ENCODE measurements around the gene CYB5A.
"Not testable (repeated sequence)": the region's sequence is repeated elsewhere in the genome, so short reads cannot be mapped to it uniquely, and the experiment has no call there.

The CYB5A gene

DNA sequence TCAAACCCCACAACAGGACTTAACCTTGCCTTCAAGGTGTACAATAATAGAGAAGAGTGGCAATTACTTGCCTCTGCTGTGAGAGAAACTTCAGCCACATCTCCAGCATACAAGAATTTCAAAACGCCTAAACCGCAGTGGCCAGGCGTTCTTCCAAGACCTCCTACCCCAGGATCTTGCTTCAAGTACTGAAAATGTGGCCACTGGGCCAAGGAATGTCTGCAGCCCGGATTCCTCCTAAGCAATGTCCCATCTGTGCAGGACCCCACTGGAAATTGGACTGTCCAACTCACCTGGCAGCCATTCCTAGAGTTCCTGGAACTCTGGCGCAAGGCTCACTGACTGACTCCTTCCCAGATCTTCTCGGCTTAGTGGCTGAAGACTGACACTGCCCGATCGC, 2.8 kb upstream of the CYB5A start:
- Histone ChIP-seq H3K36me3 (ENCODE audit: control insufficient read depth in 1 of 2, insufficient read depth in 2 of 2, low read length in 2 of 2) (no peaks in the 10 kb centered on the region), H3K4me3 (ENCODE audit: low read depth, low read length) (no peak overlapping the region), H3K18ac (ENCODE audit: low read length) (no peak overlapping the region), H3K27me3 (ENCODE audit: insufficient read depth, low read length) (no peaks in the 10 kb centered on the region), H2BK12ac (ENCODE audit: low read length) (no peak overlapping the region), H3K14ac (ENCODE audit: low read length) (no peak overlapping the region), H3K79me2 (ENCODE audit: control insufficient read depth, insufficient read depth, low read length, poor library complexity) (peaks cover 5% of the 10 kb centered on the region), H2AK5ac (ENCODE audit: low read length) (no peak overlapping the region), H3K4me1 (ENCODE audit: control insufficient read depth in 1 of 2, insufficient read depth in 2 of 2, low read length in 2 of 2) (peaks cover 0 to 3% of the 10 kb centered on the region in 2 experiments), H4K12ac (ENCODE audit: low read depth, low read length) (no peak overlapping the region), H3K4me2 (ENCODE audit: low read length) (no peak overlapping the region), H2BK5ac (ENCODE audit: low read depth, low read length, poor library complexity) (no peak overlapping the region), H3K27ac (ENCODE audit: low read depth, low read length) (no peak overlapping the region), H3K23ac (ENCODE audit: low read length) (no peak overlapping the region), H3K9ac (ENCODE audit: low read length) (no peak overlapping the region), H4K8ac (ENCODE audit: low read depth, low read length) (no peak overlapping the region), H3K9me3 (ENCODE audit: insufficient read depth, low read depth, low read length) (no peaks in the 10 kb centered on the region), H2BK120ac (ENCODE audit: insufficient read depth, low read length, poor library complexity) (no peak overlapping the region), H4K91ac (ENCODE audit: low read depth, low read length) (no peak overlapping the region), H2AFZ (ENCODE audit: insufficient read depth, low read length, poor library complexity) (no peak overlapping the region), H3K79me1 (ENCODE audit: low read length) (peaks cover 9% of the 10 kb centered on the region), H3K4ac (ENCODE audit: low read depth, low read length) (no peak overlapping the region)
- DNase-seq: peak; percentile 24 to 49
- WGBS (ENCODE audit: extremely low coverage, insufficient coverage, insufficient read length): no CpG with 5 or more reads among the region's 8 CpGs

DNA sequence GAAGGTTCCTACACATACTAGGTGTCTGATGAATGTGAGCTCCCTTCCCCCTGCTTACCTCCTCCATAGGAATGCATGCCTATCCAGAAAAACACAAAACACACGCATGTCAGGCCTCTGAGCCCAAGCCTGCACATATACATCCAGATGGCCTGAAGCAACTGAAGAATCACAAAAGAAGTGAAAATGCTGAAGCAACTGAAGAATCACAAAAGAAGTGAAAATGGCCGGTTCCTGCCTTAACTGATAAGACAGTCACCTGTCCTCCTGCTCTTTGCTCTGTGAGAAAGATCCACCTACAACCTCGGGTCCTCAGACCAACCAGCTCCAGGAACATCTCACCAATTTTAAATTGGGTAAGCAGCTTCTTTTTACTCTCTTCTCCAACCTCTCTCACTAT, 1.2 kb upstream of the CYB5A start:
- H2BK5ac ChIP-seq (ENCODE audit: low read depth, low read length, poor library complexity); H4K8ac ChIP-seq (ENCODE audit: low read depth, low read length); H3K4me3 ChIP-seq (ENCODE audit: low read depth, low read length); H3K18ac ChIP-seq (ENCODE audit: low read length); H3K27ac ChIP-seq (ENCODE audit: low read depth, low read length); H4K91ac ChIP-seq (ENCODE audit: low read depth, low read length); H3K27me3 ChIP-seq (ENCODE audit: insufficient read depth, low read length); H3K36me3 ChIP-seq (ENCODE audit: control insufficient read depth in 1 of 2, insufficient read depth in 2 of 2, low read length in 2 of 2); H3K79me1 ChIP-seq (ENCODE audit: low read length); H4K12ac ChIP-seq (ENCODE audit: low read depth, low read length); H3K14ac ChIP-seq (ENCODE audit: low read length); DNase-seq; H3K9ac ChIP-seq (ENCODE audit: low read length); H2AFZ ChIP-seq (ENCODE audit: insufficient read depth, low read length, poor library complexity); H3K9me3 ChIP-seq (ENCODE audit: insufficient read depth, low read depth, low read length); H2BK120ac ChIP-seq (ENCODE audit: insufficient read depth, low read length, poor library complexity); H3K4me1 ChIP-seq (ENCODE audit: control insufficient read depth in 1 of 2, insufficient read depth in 2 of 2, low read length in 2 of 2); H3K4me2 ChIP-seq (ENCODE audit: low read length); H3K79me2 ChIP-seq (ENCODE audit: control insufficient read depth, insufficient read depth, low read length, poor library complexity); H2AK5ac ChIP-seq (ENCODE audit: low read length); H3K4ac ChIP-seq (ENCODE audit: low read depth, low read length); H3K23ac ChIP-seq (ENCODE audit: low read length); H2BK12ac ChIP-seq (ENCODE audit: low read length): not testable (repeated sequence)
- WGBS (ENCODE audit: extremely low coverage, insufficient coverage, insufficient read length): no CpG with 5 or more reads among the region's 3 CpGs

DNA sequence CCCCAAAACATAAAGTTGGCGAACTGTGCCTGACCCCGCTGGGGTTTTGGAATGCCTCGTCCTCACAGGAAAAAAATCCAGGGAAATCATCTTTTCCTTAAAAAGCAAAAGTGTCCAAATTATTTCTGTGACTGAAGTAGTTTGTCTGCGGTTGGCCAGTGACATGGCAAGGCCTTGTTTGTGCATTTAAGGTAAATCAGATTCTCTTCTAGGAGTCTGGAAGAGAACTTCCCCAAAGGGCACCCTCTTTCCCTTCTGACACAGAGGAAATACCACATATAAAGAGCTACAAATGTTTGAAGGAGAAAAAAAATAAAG, 737 bp upstream of the CYB5A start:
- no peak for DNase-seq
- H3K4me1 ChIP-seq (ENCODE audit: control insufficient read depth in 1 of 2, insufficient read depth in 2 of 2, low read length in 2 of 2): peaks cover 0 to 5% of the 10 kb centered on the region in 2 experiments
- H3K27me3 ChIP-seq (ENCODE audit: insufficient read depth, low read length): no peaks in the 10 kb centered on the region
- H3K4me3 ChIP-seq (ENCODE audit: low read depth, low read length): peak overlapping the region; percentile 70
- H3K79me1 ChIP-seq (ENCODE audit: low read length): peaks cover 9% of the 10 kb centered on the region
- peak overlapping the region; percentile 69 for H3K4me2 ChIP-seq (ENCODE audit: low read length)
- H3K9ac ChIP-seq (ENCODE audit: low read length): no peak overlapping the region
- peak overlapping the region; percentile 24 for H3K14ac ChIP-seq (ENCODE audit: low read length)
- H2AK5ac ChIP-seq (ENCODE audit: low read length): no peak overlapping the region
- no peak overlapping the region for H4K91ac ChIP-seq (ENCODE audit: low read depth, low read length)
- H2BK12ac ChIP-seq (ENCODE audit: low read length): no peak overlapping the region
- H3K9me3 ChIP-seq (ENCODE audit: insufficient read depth, low read depth, low read length): no peaks in the 10 kb centered on the region
- peaks cover 5% of the 10 kb centered on the region for H3K79me2 ChIP-seq (ENCODE audit: control insufficient read depth, insufficient read depth, low read length, poor library complexity)
- H3K36me3 ChIP-seq (ENCODE audit: control insufficient read depth in 1 of 2, insufficient read depth in 2 of 2, low read length in 2 of 2): no peaks in the 10 kb centered on the region
- no peak overlapping the region for H3K4ac ChIP-seq (ENCODE audit: low read depth, low read length)
- H4K12ac ChIP-seq (ENCODE audit: low read depth, low read length): no peak overlapping the region
- no peak overlapping the region for H3K23ac ChIP-seq (ENCODE audit: low read length)
- H2BK5ac ChIP-seq (ENCODE audit: low read depth, low read length, poor library complexity): peak overlapping the region; percentile 43
- H2BK120ac ChIP-seq (ENCODE audit: insufficient read depth, low read length, poor library complexity): no peak overlapping the region
- WGBS (ENCODE audit: extremely low coverage, insufficient coverage, insufficient read length): no CpG with 5 or more reads among the region's 4 CpGs
- H4K8ac ChIP-seq (ENCODE audit: low read depth, low read length): peak overlapping the region; percentile 83
- no peak overlapping the region for H3K18ac ChIP-seq (ENCODE audit: low read length)
- no peak overlapping the region for H3K27ac ChIP-seq (ENCODE audit: low read depth, low read length)
- H2AFZ ChIP-seq (ENCODE audit: insufficient read depth, low read length, poor library complexity): peak overlapping the region; percentile 66

DNA sequence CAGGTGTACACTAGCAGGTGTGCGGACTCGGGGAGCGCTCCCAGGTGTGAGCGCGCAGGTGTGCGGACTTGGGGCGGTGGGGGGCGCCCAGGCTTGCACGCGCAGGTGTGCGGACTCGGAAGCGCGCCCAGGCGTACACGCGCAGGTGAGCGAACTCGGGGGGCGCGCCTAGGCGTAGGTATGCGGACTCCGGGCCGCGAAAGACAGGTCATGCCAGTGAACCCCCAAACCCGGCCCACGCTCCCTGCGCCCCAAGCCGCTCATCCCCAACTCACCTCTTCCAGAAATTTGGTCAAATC, 342 bp downstream of the CYB5A start:
- H2BK12ac ChIP-seq (ENCODE audit: low read length): no peak overlapping the region
- no peaks in the 10 kb centered on the region for H3K27me3 ChIP-seq (ENCODE audit: insufficient read depth, low read length)
- peak overlapping the region; percentile 23 for H2BK120ac ChIP-seq (ENCODE audit: insufficient read depth, low read length, poor library complexity)
- no peak overlapping the region for H2AK5ac ChIP-seq (ENCODE audit: low read length)
- no peak for DNase-seq
- H3K4me2 ChIP-seq (ENCODE audit: low read length): peak overlapping the region; percentile 74
- no peak overlapping the region for H4K12ac ChIP-seq (ENCODE audit: low read depth, low read length)
- peak overlapping the region; percentile 81 for H4K8ac ChIP-seq (ENCODE audit: low read depth, low read length)
- H3K27ac ChIP-seq (ENCODE audit: low read depth, low read length): no peak overlapping the region
- peak overlapping the region; percentile 71 for H3K18ac ChIP-seq (ENCODE audit: low read length)
- H3K4me3 ChIP-seq (ENCODE audit: low read depth, low read length): peak overlapping the region; percentile 96
- H3K23ac ChIP-seq (ENCODE audit: low read length): no peak overlapping the region
- peak overlapping the region; percentile 97 for H2AFZ ChIP-seq (ENCODE audit: insufficient read depth, low read length, poor library complexity)
- WGBS (ENCODE audit: extremely low coverage, insufficient coverage, insufficient read length): no CpG with 5 or more reads among the region's 30 CpGs
- H3K9ac ChIP-seq (ENCODE audit: low read length): peak overlapping the region; percentile 30
- H3K4ac ChIP-seq (ENCODE audit: low read depth, low read length): peak overlapping the region; percentile 10
- no peaks in the 10 kb centered on the region for H3K9me3 ChIP-seq (ENCODE audit: insufficient read depth, low read depth, low read length)
- peak overlapping the region; percentile 59 for H3K14ac ChIP-seq (ENCODE audit: low read length)
- H3K36me3 ChIP-seq (ENCODE audit: control insufficient read depth in 1 of 2, insufficient read depth in 2 of 2, low read length in 2 of 2): no peaks in the 10 kb centered on the region
- H2BK5ac ChIP-seq (ENCODE audit: low read depth, low read length, poor library complexity): no peak overlapping the region
- peaks cover 0 to 5% of the 10 kb centered on the region in 2 experiments for H3K4me1 ChIP-seq (ENCODE audit: control insufficient read depth in 1 of 2, insufficient read depth in 2 of 2, low read length in 2 of 2)
- peaks cover 9% of the 10 kb centered on the region for H3K79me1 ChIP-seq (ENCODE audit: low read length)
- H3K79me2 ChIP-seq (ENCODE audit: control insufficient read depth, insufficient read depth, low read length, poor library complexity): peaks cover 5% of the 10 kb centered on the region
- H4K91ac ChIP-seq (ENCODE audit: low read depth, low read length): peak overlapping the region; percentile 48
